GM20431 (cell line): ENCODE data around the gene MMP8.
"Not testable (repeated sequence)": the region's sequence is repeated elsewhere in the genome, so short reads cannot be mapped to it uniquely, and the experiment has no call there.

ENCODE experiments used
- in situ Hi-C: fragments of 300-500 bp; cut with MseI, MboI; formaldehyde crosslinking; loops from one replicate; pipeline ENCODE4 v1.15.0; 2020; ENCODE audit warnings: low sequenced_read_pairs; ENCODE audit not compliant: unreplicated experiment

Gene MMP8, protein sequence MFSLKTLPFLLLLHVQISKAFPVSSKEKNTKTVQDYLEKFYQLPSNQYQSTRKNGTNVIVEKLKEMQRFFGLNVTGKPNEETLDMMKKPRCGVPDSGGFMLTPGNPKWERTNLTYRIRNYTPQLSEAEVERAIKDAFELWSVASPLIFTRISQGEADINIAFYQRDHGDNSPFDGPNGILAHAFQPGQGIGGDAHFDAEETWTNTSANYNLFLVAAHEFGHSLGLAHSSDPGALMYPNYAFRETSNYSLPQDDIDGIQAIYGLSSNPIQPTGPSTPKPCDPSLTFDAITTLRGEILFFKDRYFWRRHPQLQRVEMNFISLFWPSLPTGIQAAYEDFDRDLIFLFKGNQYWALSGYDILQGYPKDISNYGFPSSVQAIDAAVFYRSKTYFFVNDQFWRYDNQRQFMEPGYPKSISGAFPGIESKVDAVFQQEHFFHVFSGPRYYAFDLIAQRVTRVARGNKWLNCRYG

DNA sequence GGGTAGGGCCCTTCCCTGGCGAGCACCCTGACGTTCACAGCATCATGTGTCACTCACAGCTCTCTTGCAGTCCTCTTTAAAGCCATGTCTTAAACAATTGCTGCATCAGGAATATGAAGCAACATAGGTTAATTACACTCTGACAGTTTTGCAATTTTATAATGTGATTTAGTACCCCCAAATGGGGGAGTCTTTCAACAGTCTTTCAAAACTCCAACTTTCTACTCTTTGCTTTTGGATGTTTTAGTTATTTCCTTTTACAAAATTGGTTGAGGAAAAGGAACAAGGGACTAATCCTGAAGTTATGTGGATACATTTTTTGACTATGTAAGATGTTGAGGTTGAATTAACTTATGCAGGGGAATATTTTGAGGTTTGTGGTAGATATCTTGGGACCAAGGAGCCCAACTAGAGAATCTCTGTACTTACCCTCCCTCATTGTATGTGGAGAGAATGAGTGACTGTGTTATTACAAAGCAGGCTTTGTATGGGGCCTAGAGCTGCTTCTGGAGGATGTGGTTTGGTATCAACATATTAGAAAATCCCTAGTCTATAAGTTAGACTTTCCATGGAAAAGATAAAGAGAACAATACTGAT is at the start of gene MMP8:
Gene MMP8 (minus strand): TSS at position 51 of the 597 bp plus-strand sequence. CDS start 99 bp downstream, outside the sequence.
- in situ Hi-C loops, result no loop called here

DNA sequence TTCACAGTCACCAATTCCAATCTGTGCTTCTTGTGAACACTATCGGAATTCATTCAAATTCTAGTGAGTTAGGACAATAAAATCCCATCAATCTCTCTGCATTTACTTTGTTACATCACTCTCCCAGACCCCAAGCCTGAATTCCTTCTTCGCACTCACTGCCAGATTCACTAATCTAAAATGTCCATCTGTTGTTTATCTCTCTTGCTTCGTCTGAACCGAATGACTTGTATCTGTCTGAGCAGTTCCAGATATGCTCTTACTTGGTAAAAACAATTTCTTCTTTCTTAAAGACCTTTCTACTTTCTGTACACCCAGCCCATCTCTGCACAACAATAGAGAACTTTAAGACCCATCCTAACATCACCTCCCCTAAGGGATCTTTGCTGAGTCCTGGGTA is 48.6 kb upstream of the MMP8 start:
- in situ Hi-C loops, result no loop called here

DNA sequence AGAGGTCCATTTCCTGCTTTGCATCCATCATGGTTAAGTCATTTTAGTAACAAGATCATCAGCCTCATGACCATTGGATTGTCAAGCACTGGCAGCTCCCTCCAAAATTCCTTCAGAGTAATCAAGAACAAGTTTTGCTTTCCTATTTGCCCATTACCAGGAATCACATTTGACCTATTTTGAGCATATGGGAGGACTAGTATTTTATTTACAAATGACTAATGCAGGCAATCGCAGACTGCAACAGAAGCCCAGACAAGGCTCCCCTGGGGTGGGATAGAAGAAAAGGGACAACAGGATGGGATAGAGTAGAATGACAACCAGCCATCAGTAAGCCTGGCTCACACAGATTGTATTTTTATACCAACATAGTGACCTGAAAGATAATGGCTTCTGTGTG is 46.6 kb upstream of the MMP8 start:
- in situ Hi-C loops, result no loop called here

DNA sequence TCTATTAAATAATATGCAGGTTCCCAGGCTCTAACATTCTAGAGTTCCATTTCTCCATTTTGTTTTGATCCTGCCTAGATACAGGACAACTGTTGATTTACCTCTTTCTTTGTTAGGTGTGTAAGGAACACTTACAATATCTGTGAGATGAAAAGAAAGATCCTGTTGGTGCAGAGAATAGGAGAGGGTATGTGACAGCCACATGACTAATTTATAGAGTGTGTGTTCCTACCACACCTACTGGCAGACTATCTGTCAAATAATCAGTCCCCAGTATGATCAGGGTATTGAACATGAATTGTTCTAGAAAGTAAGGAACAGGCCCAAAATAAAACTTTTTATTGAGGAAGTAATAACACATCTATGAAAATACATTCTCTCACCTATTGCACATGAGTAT is 45.4 kb upstream of the MMP8 start:
- in situ Hi-C loops, result no loop called here

DNA sequence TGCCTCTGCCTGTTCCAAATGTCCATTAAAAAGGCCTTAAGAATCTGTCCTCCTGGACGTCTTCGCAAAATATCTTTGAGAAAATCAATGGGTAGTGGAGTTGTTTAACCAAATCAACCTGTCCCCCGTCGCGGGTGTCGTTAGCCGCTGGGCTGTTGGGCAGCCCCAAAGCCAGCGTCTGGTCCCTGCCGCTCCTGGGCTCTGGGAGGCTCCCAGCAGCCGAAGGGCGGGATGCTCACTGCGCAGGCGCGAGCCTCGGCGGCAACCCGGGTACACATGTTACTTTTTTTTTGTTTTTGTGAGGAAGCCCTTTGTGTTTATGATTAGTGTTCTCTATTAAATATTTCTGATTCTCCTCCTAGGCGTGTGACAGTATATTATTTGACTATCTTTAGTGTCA is 43.0 kb upstream of the MMP8 start:
- in situ Hi-C loops, result no loop called here

DNA sequence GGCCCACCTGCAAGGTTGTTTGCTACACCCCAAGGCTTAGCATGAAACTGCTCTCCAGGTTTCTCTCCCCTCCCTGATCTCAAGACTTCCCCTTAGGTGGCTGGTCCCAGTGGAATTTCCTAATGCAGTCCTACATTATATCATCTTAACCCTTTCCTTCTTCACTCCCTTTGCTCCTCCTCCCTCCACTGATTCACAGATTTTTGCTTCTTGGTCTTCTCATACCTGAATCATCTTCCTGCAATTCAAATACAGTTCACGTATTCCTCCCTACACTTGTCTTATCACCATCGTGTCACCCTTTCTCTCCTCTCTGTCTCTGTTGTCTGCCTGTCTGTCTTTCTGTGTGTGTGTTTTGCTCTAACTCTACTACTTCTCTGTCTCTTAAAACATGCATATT is 38.7 kb upstream of the MMP8 start:
- in situ Hi-C loops, result no loop called here

DNA sequence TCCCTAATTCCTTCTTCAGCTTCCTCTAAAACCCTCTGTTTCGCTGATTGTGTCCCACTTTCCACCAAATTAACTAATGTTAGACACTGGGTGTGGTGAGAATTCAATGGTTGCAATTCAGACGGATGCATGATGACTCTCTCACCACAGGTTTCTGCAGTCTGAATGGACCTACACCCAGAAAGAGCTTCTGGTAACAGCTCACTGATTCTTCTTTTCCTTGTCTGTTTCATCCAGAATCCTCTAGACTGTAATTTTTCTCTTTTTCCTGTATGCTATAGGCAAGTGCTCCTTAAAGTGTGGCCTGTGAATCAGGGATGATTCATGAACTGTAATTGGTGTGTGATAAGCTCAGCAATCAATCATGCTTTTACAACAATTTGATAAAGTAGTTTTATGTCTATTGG is 37.6 kb upstream of the MMP8 start:
- in situ Hi-C loops, result no loop called here

DNA sequence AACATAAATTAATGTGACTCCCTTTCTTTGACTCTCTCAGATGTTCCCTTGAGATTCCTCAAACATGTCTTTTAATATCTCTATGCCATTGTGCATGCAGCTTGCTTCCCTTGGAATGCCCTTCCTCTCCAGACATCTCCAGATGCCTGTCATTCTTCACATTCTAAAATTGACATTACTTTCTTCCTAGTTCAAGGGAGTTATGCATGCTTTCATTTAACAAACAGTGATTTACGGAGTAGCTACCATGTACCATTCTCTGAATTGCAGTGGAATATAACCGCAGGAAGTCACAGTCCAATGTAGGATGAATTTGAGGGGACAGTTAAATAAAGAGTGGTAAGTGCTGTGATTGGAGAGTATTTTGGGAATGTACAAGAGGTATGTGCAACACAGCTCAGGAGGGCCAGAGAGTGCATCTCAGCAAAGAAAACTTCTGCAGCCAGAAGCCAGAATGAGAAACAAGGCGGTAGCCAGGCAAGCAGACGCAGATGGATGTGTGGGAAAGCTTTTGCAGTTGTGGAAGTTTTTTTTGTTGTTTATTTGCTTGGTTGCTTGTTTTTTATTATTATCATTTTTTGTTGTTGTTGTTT is 37.0 kb upstream of the MMP8 start:
- in situ Hi-C loops, result no loop called here

DNA sequence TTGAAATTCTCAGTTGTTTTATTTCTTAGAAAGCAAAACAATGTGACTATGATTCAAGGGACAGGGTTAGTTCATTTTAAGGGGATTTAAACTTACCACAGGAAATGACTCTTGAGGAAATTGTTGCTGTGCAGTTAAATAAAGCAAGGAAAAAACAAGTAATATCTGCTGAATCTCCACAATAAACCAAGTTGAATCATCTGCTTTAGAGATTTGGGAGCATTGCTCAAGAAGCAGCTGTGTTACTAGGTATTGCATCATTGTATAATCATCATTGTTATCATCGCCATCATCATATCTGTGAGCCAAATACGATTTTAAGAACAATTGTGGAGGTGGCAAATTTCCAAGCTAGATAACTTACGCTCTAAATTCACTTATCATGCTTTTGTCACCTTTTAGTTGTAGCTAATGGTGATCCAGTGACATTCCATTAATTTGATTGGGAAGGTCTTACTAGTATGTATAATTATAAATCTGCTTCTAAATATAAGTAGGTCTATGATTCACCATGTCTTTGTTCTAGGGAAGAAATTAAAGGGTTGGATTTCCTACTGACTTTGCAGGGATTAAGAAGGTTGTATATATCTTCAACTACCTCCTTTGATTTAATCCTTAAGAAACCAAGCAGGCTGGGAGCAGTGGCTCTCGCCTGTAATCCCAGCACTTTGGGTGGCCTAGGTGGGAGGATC is 35.7 kb upstream of the MMP8 start:
- in situ Hi-C loops, result no loop called here

DNA sequence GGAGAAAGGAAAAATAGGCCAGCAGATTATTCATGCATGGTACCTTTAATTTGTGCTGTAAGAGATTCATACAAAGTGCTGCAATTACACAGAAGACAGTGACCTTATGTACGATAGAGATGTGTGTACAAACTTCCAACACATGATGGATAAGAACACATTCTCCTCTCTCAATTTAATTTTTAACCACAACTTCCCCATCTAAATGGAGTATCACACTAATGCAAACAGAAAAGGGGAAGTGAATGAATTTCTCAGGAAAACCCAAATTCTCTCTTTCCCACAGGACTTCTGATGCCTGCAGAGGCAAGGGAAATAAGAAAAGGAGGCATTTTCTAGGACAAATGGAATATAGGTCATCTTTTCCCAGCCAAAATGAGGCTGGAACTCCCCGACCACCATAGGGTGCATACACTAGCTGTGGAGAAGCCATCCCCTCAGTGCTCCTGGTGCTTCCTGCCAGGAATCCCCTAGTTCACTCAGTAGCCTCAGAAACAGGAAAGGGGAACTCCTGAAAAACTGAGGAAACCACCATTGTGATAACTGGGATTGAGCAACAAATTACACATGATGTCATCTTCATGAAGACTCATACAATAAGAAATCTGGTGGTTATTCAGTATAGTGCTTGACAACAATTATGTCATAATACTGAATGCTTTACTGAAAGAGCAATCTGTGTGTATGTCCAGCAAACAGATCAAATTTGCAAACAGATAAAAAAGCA is 33.2 kb upstream of the MMP8 start:
- in situ Hi-C loops, result no loop called here

DNA sequence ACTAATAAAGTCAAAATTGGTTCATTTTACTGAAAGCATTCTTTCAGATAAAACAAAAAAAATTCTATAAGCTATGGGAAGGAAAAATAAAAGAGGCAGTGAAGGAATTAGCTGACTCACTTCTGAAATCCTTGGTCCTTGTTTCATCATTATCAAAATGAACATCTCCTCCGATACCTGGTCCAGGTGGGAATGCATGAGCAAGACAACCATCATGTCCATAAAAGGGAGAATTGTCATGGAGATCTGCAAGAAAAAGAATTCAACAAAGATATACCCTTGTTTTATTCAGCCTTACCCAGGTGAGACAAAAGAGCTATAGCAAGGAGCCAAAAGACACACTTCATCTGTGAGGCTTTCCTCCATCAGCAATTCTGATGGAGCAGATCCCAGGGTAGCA is 28.5 kb upstream of the MMP8 start:
- in situ Hi-C loops, result no loop called here

DNA sequence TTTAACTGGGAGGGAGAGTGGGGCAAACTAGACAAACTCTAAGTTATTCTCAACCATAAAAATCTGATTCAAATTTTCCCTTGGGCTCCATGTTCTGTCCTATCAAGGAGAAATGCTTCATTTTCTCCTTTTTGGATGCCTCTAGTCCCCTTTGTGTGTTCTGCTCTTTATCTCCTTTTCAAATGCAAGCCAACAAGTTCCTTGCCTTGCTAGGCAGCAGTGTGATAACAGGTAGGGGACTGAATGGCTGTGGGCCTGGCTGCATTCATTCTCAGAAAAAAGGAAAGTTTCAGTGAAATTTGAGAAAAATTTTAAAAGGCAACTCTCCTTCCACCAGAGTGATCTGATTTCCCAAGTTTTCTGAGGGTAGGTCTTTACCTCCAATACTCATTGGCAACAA is 26.9 kb upstream of the MMP8 start:
- in situ Hi-C loops, result no loop called here

DNA sequence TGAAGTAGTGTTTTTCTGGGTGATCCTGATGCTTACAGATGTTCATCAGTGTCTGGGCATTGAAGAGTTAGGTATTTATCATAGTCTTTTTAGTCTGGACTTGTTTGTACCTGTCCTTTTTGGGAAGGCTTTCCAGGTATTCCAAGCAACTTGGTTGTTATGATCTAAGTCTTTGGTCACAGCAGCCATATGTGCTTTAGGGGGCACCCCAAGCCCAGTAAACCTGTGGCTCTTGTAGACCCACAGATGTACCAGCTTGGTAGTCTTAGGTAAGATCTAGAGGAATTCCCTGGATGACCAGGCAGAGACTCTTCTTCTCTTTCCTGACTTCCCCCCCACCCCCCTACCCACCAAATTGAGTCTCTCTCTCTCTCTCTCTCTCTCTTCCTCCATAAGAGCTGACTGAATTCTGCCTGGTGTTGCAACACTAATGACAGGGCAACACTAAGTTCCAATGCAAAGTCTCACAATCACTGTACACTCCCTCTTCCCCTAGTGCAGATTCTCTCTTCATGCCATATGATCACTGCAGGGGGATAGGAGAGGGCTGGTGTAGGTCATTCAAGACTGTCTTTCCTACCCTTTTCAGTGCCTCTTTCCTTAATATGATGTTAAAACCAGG is 24.5 kb upstream of the MMP8 start:
- in situ Hi-C loops, result no loop called here

DNA sequence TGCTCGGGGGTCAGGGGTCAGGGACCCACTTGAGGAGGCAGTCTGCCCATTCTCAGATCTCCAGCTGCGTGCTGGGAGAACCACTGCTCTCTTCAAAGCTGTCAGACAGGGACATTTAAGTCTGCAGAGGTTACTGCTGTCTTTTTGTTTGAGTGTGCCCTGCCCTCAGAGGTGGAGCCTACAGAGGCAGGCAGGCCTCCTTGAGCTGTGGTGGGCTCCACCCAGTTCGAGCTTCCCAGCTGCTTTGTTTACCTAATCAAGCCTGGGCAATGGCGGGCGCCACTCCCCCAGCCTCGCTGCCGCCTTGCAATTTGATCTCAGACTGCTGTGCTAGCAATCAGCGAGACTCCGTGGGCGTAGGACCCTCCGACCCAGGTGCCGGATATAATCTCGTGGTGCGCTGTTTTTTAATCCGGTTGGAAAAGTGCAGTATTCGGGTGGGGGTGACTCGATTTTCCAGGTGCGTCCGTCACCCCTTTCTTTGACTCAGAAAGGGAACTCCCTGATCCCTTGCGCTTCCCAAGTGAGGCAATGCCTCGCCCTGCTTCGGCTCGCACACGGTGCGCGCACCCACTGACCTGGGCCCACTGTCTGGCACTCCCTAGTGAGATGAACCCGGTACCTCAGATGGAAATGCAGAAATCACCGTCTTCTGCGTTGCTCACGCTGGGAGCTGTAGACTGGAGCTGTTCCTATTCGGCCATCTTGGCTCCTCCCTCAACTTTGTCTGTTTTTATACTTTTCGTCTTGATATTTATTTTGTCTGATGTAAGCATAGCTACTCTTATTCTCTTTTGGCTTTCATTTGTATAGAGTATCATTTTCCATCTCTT is 22.2 kb upstream of the MMP8 start:
- in situ Hi-C loops, result not testable (repeated sequence)

DNA sequence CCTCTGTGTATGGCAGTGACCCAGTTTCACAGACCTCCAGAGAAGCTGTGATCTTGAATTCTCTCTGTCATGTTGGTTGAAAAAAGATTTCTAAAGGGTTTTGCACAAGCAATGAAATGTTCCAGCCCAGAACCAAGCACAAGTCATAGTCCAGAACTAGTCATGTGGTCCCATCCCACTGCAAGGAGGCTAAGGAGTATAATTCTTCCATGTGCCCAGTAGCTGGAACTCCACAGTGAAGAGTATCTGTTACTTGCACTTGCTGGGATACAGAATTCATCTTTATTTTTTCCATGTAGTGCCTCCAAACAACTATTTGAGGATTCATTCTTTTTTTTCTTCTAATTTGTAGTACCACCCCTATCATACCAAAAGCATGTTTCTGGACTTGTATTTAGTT is 9.9 kb upstream of the MMP8 start:
- in situ Hi-C loops, result no loop called here

DNA sequence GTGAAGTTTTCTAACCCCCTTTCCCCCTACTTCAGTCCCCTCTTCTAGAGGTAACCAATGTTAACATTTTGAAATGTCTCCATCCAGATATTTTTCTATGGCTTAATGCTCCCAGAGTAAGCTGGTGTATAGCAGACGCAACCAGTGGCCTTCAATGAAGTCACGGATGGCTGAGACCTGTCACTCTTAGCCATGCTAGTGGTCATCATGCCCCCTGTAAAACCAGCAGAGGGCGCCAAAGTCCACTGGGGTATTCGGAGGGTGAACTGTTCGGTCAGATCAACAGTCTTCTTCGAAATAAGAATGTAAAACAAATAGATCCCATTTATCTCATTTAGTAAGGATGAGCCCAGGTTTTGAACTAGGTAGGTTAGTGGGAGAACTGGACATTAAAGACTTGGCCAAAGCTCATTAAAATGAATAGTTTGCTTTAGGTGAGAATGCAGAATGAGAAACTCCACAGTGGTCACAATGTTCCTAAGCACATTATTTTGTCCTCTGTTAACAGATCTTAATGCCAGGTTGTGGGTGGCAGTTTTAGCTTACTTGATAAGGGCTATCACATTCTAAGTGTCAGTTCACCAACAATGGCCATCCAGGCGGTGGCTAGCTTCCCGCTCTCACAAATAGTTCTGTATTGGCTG is 8.6 kb upstream of the MMP8 start:
- in situ Hi-C loops, result no loop called here

DNA sequence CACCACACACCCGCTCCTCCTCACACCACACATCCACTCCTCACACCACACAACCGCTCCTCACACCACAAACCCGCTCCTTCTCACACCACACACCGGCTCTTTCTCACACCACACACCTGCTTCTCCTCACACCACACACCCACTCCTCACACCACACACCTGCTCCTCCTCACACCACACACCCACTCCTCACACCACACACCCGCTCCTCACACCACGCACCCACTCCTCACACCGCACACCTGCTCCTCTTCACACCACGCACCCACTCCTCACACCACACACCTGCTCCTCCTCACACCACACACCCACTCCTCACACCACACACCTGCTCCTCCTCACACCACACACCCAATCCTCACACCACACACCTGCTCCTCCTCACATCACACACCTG is 6.2 kb upstream of the MMP8 start:
- in situ Hi-C loops, result not testable (repeated sequence)
